GM18870 (cell line): ENCODE data around the gene MCTP1.

Experiments used
- ATAC-seq: cut with Tn5 transposase; IDR thresholded peaks from one replicate; pipeline ENCODE4 v1.9.1; 2021; ENCODE audit warnings: moderate library complexity; ENCODE audit not compliant: unreplicated experiment

MCTP1 gene

DNA sequence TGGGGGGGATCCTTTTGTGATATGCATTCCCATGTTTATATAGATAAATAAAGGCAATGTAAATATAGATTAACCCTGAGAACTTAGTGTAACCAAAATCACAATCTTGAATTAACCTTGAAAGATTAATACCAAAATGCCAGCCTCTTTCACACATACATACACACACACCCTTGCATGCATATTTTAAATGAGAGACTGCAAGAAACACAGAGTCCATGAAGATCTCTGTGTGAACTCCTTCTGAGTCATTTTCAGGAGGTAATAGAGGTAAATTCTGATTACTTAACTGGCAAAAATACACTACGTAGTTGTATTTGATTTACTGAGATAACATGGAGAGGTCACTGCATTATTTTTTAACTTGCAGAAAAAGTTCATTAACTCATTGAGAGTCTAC lies 548.4 kb downstream of the MCTP1 start:
- ATAC-seq = no peak

DNA sequence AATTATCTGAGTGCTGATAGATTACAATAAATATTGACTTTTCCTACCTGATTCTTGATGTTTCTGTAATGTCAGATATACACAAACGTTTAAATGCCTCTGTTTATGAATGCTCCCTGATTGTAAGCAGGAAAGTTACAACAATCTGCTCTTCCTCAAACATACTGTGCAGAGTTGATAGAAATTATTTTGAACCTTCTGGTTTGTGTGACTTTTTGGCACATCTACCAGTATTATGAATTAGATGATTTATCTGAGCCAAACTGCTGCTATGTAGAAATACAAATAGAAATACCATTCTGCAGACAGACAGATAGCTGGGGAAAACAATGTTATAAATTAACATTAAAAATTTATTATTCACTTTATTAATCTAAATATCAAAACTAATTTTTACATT lies 553.4 kb downstream of the MCTP1 start:
- no peak for ATAC-seq

DNA sequence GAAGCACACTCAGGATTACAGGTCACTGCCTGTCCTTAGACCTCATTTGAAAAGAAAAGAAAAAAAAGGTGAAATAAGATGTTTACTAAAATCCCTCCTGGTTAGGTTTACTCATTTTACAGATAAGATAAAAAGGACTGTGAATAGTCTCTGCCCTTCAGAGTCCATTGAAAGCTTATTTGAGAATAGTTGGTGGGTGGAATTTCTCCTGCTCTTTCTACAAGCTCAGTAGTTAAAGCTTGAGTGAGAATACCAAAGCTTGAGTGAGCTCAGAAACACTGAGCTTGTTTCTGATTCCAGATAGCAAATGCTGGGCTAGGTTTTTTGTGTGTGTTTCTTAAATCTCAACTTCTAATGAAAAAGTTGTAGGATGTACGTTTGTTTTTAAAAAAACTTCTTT lies 559.8 kb downstream of the MCTP1 start:
- no peak for ATAC-seq

- no peak for ATAC-seq
Observed at GRCh38 chr5:94715768-94716167, 569.1 kb downstream of the MCTP1 start.

GRCh38 chr5:94711785-94712184 lies 573.1 kb downstream of the MCTP1 start:
- ATAC-seq = no peak

DNA sequence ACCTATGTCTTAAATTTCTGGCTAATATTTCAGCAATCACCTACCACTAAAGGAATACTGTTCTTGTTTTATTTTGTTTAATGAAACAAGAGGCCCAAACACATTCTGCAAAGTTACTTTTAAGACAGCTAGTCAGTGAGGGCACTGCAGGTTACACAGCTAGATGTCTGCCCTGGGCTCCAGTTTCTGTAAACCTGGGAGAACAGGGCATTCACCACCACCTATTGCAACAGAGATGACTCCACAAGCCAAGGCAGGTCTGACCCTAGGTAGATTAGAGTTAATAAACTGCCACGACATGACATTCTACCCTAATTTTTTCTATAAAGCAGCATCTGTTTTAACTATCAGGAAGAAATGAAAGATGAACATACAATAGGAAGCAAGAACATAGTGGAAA lies 575.6 kb downstream of the MCTP1 start:
- no peak for ATAC-seq

DNA sequence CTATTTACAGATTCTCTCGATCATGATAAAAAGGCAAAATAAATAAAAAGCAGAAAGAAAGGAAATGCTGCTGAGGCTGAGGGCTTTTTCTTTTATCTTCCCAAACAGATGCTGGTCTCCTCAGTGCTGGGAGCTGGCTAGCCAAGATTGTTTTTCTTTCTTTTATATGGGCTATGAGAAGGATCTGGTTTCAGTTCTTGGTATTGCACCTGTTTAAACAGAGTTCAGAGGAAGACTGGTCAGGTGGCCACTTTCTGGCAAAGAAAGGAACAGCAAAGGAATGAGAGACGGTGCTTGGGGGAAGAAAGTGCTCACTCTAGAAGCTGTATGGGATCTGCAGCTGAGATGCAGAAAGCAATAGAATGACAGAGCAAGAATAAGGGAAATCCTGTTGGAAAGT lies 577.5 kb downstream of the MCTP1 start:
- peak; percentile 41 for ATAC-seq

DNA sequence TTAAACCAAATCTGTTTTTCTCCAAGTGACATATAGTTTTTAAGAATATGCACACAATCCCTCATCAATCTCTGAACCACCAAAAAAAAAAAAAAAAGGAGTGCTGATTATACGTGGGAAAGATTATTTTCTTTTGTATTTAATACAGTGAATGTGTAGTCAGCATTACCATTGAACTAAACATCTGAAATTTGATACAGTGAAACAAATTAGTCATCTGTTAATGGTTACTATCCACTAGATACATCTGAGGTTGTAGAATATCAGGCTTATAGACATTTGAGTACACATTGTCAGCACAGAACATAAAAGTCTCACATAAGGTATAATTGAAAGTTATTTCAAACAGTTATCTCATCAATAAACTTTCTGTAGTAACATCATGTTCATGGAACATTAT lies 579.5 kb downstream of the MCTP1 start:
- ATAC-seq = no peak

- ATAC-seq = peak; percentile 55
Observed at GRCh38 chr5:94702729-94703128, 582.2 kb downstream of the MCTP1 start.

DNA sequence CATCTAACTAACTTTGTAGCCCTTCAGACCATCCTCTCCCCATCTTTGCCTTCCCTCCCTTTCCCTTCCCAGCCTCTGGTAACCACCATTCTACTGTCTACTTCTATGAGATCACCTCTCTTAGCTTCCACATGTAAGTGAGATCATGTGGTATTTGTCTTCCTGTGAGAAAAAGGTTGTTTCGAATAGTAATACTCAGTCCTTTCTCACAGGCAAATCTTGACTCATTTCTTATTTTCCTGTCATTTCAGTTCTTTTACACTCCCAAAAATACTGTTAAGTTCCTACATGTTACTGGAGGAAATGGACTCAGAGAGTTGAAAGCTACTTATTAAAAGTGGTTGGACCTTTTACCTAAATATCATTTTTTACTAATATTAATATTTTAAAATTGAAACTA lies 584.3 kb downstream of the MCTP1 start:
- peak; percentile 86 for ATAC-seq

GRCh38 chr5:94699562-94699961 lies 585.3 kb downstream of the MCTP1 start:
- ATAC-seq = no peak

GRCh38 chr5:94698197-94698596 lies 586.7 kb downstream of the MCTP1 start:
- ATAC-seq = no peak

DNA sequence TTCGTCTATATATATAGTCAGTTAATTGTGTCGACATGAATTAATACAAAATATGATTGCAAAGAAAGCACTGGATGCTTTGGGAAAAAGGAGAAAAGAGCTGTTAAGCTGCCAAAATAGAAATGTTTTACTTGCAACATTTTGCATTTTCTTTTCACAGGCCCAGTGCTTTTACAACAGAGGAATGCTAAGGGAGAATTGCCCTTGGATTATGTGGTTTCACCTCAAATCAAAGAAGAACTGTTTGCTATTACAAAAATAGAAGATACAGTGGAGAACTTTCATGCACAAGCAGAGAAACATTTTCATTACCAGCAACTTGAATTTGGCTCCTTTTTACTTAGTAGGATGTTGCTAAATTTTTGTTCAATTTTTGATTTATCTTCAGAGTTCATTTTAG lies 590.2 kb downstream of the MCTP1 start:
- no peak for ATAC-seq

GRCh38 chr5:94693845-94694370 lies 591.0 kb downstream of the MCTP1 start:
- ATAC-seq = no peak

GRCh38 chr5:94693043-94693822 lies 591.7 kb downstream of the MCTP1 start:
- ATAC-seq = peak; percentile 85

DNA sequence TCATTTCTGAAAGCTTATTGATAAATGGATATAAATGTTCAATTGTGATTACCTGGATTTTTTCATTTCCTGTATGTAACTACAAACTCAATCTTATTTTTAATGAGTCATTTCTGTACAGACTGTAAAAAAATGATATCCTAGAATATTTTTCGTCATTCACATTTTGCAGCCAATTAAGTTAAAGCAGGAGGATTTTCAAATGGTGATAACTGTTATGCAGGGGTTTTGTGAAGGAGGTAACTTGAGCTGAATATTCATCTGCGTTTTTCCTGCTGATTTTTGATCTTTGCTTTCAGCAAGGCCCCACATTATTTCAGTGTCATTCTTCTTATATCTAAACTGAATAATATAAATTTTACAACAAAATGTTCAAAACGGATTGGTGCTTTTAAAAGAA lies 592.3 kb downstream of the MCTP1 start:
- ATAC-seq = no peak

- no peak for ATAC-seq
Observed at GRCh38 chr5:94691949-94692348, 592.9 kb downstream of the MCTP1 start.

DNA sequence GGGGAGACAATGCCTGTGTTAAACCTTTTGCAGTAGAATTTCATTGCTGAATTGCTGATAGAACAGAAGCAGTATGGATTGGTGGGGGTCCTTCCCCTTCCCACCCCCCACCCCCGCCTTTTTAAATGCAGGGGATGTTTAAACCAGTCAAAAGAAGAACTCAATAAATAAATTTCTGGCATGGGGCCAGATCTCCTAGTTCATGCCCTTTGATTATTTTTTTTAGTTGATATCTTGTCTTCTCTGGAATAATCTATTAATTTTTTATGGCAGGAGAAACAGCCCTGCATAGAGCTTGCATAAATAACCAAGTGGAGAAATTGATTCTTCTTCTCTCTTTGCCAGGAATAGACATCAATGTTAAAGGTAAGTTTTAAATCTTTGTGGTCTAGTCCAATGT lies 593.6 kb downstream of the MCTP1 start:
- ATAC-seq = no peak

DNA sequence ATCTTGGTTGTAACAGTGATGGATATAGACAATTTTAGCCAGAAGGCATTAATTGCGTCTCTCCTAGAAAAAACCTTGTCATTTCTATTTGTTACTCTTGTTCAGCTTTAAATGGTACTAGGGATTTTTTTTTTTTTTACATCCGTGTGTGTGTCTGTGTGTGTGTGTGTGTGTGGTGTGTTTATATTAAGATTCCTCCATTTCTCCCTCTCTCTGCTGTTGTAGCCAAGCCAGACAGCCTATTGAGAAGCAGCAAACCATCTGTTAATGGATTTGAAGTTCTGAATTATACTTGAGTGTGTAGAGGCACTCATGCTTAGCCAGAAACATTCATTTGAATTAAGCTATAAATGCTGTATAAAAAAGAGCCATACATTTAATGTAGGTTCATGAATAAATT lies 594.1 kb downstream of the MCTP1 start:
- no peak for ATAC-seq

- no peak for ATAC-seq
Observed at GRCh38 chr5:94689908-94690307, 595.0 kb downstream of the MCTP1 start.

DNA sequence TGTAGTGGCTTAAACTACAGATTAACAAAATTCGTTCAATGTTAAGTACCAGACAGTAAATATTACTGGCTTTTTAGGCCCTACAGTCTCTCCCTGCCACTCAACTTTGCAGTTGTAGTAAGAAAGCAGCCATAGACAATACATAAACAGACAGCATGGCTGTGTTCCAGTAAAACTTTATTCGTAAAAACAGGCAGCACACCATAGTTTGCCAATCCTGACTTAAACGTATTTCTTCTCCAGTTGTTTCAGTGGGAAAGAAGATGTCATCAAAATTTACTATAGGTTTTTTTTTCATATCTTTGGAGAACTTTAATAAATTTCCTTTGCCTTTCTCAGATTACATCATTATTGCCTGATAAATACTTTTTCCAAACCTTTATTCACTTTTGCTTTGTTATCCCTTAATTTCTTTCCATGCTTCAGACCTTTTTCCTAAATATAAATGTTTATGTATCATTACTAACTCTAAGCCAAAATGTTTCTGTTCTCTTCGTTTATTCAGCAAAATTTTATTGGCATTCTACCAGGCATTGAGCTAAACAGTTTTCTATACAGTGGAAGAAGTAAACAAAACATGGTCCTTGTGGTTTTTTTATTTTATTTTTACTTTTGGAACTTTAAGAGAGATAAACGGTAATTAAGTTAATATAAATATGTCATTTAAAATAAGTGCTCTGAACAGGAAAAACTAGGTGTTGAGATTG lies 601.9 kb downstream of the MCTP1 start:
- ATAC-seq = no peak

DNA sequence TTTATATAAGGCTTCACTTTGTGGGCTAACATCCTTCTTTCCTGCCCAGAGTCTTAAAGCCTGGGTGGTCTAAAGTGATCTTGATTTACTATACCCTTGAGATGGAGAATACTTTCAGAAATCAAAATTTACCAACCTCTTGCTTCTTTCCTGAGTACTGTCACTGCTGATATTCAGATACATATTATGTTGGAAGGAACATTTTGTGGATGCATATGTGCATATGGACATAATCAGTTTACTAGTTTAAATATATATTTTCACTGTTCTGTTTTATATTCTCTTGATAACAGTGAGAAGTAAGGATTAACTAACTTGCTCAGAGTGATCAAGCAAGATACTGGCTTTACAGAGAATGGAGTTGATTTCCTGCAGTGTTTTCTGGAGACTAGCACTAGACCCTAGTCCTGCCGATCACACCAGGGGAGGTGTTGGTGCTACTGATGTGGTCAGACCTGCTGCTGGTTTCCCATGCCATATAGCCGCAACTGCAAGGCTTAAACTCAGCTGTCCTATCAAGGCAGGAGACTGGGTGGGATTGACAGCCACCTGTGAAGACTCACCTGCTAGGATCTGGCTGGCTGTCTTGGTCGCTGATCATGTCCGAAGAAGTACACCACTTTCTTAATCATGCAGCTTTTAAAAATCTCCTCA lies 608.8 kb downstream of the MCTP1 start:
- ATAC-seq = no peak
